HG03457 (cell line): ENCODE measurements around the gene TFAP2E.

Experiments
- ATAC-seq: cut with Tn5 transposase; IDR thresholded peaks from one replicate; pipeline ENCODE4 v1.9.1; 2021; ENCODE audit warnings: moderate number of reproducible peaks; ENCODE audit not compliant: unreplicated experiment

The TFAP2E gene

GRCh38 chr1:35556484-35557117 lies 16.5 kb upstream of the TFAP2E start:
- ATAC-seq: no peak

GRCh38 chr1:35557118-35557610 lies 15.9 kb upstream of the TFAP2E start, which contains the start of gene KIAA0319L:
KIAA0319L (minus strand) TSS chr1:35557403; CDS start chr1:35554491, 2,912 bp downstream.
- peak; percentile 54 for ATAC-seq

GRCh38 chr1:35557611-35558373 lies 15.3 kb upstream of the TFAP2E start, which contains the start of gene NCDN:
NCDN (plus strand) TSS chr1:35557799; CDS start chr1:35558191, 392 bp downstream.
- peak; percentile 65 for ATAC-seq

- ATAC-seq: no peak
These were observed 14.5 kb upstream of the TFAP2E start for GRCh38 chr1:35558374-35559316.

- ATAC-seq: no peak
These were observed 13.7 kb upstream of the TFAP2E start for GRCh38 chr1:35559317-35559944.

GRCh38 chr1:35560256-35561225 lies 12.6 kb upstream of the TFAP2E start:
- ATAC-seq: no peak

GRCh38 chr1:35561297-35561971 lies 11.7 kb upstream of the TFAP2E start:
- ATAC-seq: no peak

- no peak for ATAC-seq
These were observed 11.0 kb upstream of the TFAP2E start for GRCh38 chr1:35561972-35562680.

GRCh38 chr1:35563166-35563565 lies 9.9 kb upstream of the TFAP2E start:
- ATAC-seq: no peak

- no peak for ATAC-seq
These were observed 8.9 kb upstream of the TFAP2E start for GRCh38 chr1:35564037-35564883.

GRCh38 chr1:35564884-35565741 lies 8.0 kb upstream of the TFAP2E start:
- no peak for ATAC-seq

- ATAC-seq: no peak
These were observed 7.4 kb upstream of the TFAP2E start for GRCh38 chr1:35565742-35566133.

- no peak for ATAC-seq
These were observed 5.1 kb upstream of the TFAP2E start for GRCh38 chr1:35567947-35568558.

- no peak for ATAC-seq
These were observed 4.1 kb upstream of the TFAP2E start for GRCh38 chr1:35568975-35569395.

- ATAC-seq: no peak
These were observed 3.2 kb upstream of the TFAP2E start for GRCh38 chr1:35569936-35570335.

GRCh38 chr1:35570589-35571137 lies 2.5 kb upstream of the TFAP2E start:
- ATAC-seq: no peak
